GM19025 (cell line): Measurements from ENCODE around the gene PIEZO1.

Experiments
- ATAC-seq: cut with Tn5 transposase; IDR thresholded peaks from one replicate; pipeline ENCODE4 v1.9.1; 2021; ENCODE audit warnings: mild to moderate bottlenecking, low read depth, moderate library complexity; ENCODE audit not compliant: unreplicated experiment

The PIEZO1 gene

DNA sequence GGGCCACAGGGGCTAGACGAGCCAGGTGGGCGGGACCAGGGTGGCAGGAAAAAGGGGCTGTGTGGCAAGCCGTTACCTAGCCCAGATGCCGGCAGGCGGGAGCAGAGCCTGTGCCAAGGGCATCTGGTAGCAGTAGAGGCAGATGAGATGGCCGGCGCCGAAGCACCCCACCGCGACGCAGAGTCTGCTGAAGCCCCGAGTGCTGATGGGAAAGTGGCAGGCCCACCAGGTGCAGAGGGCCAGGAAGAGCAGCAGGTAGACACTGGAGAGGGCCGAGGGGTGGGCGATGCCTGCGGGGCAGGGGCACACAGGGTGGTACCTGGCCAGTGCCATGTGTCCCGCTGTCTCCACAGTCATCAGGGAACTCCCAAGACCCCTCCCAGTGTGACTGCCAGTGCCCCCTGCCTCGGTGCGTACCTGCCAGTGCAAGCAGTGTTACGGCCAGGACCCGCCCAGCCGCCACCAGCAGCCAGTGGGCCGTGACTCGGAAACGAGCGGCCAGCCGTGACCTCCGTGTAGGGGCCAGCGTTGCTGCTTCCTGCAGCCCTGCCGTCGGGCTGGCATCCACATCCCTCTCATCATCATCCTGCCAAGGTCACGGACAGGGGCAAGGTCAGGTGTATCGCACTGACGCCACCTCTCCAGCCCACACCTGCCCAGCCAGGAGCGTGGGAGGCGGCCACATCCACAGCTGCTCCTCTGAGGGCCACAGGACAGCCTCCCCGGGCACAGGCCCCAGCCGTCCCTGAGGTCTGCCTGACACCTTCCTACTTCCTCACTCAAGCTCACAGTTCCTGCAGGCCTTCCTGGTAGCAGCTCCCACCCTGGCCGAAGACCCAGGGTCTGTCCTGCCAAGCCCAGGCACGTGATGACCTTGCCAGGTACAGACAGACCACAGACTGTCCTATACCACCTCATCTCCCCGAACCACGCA is 46.6 kb downstream of the PIEZO1 start:
- no peak for ATAC-seq

DNA sequence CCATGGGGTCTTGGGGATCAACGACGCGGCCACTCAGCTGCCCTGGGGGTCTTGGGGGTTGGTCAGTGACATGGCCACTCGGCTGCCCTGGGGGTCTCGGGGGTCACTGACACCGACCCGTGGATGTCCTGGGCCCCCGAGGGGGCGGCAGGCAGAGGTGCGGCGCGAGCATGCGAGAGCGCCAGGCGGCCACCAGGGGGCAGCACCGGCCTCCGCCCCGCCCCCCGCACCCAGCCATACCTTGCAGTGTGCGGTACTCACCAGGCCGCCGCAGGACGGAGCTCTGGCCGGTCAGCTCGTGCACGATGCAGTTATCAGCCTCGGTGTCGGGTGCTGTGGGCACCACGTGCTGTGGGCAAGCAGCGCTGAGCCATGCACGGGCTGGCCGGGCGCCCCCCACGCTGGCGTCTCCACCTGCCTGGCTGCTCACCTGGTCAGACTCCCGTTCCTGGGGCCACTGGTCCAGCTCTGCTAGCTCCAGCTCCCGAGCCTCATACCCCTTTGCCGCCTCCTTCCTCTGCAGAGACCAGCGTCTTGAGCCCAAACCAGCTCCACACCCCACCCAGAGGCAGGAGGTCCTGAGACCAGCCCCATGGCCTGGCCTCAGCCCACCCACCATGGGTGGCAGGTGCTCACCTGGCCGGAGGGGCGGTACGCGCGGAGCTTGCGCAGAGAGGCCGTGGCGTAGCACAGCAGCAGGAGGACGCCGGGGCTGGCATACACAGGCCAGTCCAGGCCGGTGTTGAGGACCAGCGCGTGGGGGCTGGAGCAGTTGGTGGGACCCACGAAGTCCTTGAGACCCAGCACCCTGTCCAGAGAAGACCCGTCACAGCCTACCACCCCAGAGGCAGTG is 47.5 kb downstream of the PIEZO1 start:
- peak; percentile 66 for ATAC-seq

DNA sequence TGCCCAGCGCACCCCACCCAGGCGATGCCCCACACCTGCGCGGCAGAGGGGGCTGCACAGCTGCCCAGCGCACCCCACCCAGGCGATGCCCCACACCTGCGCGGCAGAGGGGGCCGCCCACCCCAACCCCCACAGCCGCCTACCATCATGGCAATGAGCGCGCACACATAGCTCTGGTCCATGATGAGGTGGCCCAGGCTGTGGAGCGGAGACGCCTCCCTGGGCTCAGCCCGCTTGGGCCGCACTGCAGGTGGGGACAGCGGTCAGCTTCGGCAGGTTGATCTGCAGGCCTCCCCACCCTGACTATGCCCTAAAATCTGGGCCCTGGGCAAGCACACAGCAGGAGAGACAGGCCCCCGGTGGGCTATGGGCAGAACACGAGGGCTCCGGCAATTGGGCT is 48.5 kb downstream of the PIEZO1 start:
- no peak for ATAC-seq

DNA sequence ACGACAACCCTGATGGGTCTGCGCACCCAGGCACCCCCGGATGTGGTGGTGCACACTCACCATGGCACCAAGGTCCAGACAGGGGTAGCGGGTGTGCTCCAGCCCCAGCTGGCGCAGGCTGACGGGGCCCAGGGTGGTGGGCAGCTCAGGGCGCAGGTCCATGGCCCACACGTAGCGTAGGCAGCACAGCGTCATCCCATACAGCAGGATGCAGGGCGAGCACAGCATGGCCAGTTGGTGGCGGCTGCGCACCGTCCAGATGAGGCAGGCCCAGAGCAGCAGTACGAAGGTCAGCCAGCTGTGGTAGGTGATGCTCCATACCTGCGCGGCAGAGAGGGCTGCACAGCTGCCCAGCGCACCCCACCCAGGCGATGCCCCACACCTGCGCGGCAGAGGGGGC is 48.9 kb downstream of the PIEZO1 start:
- ATAC-seq: no peak

DNA sequence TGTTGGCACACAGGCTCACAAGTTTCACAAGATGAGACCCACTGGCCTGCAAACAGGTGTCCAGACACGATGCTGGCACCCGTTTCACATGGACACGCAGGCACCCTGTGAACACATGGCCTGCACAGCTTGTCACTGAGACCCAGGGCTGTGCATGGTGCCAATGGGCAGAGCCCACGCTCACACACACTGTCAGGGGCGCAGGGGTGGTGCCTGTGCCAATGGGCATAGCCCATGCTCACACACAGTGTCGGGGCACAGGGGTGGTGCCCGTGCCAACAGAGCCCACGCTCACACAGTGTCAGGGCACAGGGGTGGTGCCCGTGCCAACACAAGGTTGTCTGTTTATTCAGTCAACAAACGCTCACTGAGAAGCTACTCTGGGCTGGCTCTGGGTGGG is 49.4 kb downstream of the PIEZO1 start:
- no peak for ATAC-seq

DNA sequence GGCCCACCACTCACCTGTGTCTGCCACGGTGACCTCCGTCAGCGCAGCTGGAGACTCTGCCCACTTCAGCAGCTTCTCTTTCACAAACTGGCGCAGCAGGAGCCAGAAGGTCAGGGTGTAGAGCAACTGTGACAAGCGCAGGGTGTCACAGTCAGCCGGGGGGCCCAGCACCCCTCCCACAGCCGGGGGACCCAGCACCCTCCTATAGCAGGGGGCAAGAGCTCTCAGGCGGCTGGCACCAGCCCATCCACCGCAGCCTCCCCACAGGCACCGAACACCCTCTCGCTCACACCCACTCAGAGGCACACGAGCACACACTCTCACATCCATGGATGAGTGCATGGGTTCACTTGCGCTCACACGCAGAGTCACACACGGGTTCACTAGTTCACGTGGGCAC is 49.9 kb downstream of the PIEZO1 start:
- ATAC-seq: no peak

DNA sequence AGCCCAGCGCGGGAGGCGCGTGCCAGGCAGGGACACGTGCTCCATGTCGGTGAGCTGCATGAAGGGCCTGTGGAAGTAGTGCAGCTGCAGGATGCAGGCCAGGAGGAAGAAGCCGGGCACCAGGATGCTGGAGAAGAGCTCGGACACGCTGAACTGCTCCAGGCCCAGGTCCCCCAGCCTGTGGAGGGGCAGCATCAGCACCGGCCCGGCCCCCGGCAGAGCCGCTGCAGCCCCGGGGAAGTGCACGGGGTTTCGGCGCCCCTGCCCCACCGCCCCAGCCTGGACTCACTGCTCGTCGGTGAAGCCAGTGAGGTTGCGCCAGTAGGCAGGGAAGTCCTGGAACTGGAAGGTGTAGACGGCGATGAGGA is 50.7 kb downstream of the PIEZO1 start:
- ATAC-seq: no peak

DNA sequence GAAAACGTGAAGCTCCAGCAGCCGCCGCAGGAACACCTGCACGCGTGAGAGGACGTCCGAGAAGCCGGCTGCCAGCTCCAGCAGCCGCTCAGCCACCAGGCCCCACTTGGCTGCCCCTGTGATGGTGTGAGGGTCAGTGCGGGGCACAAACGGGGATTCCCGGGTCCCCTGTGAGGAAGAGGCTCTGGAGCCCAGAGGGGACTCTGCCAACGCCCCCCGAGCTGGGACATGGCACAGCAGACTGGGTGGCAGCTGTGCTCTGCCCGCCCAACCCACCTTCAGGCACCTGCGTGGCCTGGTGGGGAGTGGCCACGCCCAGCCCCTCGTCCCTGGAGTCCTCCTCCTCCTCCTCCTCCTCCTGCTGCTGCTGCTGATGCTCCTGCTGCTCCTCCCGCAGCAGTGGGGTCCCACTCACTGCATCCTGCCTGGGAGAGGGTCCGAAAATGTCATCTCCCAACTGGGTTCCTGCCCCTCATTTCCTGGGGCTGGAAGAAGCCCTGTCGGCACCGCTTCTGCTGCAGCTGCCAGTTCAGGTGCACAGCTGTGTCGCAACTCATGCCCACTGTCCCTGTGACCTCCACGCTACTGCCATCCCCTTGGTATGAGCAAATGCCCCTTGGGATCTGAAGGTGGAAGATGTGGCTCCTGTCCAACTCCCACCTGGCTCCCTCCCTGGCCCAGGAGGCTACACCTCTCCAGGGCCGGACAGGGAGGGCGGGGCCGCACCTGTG is 51.2 kb downstream of the PIEZO1 start:
- ATAC-seq: no peak

DNA sequence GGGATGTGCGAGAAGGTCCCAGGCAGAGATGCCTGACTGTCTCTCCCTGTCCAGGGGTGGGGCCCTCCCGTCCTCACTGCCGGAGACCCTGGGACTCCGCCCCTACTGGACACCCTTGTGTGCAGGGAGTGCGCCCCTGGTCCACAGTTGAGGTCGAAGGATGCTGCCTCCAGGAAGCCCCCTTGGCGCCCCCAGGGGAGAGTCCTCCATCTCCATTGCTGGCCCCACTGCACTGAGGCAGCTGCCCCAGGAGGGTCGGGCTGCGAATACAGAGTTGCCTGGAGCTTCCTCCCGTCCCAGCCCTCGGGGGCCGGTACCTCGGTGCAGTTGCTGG is 52.1 kb downstream of the PIEZO1 start:
- ATAC-seq: no peak

DNA sequence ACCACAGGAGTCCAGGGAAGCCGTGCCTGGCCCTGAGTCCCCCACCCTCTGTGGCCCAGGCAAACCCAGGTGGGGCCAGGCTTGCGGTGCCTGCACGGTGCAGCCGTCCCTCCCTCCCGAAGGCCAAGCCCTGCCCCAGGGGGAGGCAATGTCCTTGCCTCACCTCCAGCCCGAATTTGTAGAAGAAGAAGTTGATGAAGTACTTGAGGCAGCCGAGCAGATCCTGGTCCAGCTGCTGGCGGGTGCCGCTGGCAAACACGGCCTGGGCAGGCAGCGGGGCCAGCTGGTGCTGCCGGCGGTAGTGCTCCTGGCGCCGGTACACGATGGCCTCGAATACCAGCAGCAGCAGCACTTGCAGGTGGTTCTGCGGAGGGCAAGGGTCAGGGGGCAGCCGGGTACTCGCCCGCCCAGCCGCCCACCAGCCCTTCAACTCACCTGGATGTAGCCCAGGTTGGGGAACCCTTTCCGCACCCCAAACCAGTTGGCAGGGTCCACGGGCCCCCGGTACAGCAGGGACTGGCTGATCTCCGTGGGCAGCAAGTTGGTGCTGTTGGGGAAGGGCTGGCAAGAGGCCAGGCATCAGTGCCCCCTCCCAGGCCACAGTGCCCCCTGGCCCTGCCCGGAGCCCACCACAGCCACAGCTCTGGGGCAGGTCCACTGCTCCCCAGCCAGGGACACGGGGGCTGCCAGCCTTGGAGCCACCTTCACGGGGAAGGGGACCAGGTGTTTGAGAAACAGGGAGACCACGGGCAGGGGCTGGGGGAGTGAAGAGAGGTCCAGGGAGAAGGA is 52.7 kb downstream of the PIEZO1 start:
- ATAC-seq: no peak

DNA sequence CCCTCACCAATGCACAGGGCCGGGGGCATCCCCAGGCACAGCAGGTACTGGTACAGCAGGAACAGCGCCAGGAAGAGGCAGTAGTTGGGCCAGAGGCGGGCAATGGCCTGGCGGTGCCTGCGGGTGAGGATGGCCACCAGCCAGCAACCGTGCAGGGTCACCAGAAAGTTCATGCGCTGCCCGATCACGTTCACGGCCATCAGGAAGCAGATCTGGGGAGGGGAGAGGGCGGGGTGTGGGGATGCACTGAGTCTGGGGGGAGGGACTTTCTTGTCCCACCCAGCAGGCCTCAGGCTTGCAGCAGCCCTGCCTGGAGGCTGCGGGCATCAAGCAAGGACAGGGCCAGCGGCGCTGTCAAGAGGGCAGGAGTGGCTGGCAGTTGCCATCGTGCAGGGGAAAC is 53.3 kb downstream of the PIEZO1 start:
- ATAC-seq: no peak

DNA sequence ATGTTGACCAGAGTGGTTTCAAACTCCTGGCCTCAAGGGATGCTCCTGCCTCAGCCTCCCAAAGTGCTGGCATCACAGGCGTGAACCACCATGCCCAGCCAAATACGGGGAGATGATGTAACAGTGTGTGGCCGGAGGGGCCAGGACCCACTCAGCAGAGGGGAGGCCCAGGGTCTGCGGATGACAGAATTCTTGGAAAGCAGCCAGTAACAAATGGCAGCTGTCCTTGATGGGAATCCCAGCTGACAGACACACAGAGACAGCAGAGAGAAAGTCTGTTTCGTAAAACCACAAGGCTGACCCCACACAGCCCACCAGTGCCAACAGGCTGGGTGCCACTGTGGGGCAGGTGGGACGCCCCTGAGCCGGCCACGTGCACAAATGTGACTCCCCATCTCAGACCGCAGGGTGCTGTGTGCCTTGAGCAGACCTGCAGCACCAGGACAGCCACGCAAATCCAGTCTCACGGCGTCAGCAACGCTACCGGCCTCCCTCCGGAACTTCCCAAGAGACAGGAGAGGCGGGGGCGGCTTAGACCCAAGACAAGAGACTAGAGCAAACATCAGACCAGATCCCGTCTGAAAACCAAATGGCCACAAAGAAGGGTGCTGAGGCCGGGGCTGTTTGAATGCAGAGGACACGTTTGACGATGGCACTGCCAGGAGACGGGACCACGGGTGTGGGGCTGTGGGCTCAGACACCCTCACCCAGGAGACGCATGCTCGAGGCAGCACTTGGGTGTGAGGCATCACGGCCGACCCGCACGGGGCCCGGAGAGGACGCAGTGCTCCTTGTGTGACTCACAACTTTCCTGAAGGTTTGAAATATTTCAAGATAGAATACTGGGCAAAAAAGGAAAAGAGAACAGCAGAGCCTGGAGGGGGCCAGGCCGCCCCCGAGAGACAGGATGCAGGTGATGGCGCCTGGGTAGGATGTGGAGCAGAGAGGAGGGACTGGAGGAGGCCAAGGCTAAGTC is 54.1 kb downstream of the PIEZO1 start:
- no peak for ATAC-seq

DNA sequence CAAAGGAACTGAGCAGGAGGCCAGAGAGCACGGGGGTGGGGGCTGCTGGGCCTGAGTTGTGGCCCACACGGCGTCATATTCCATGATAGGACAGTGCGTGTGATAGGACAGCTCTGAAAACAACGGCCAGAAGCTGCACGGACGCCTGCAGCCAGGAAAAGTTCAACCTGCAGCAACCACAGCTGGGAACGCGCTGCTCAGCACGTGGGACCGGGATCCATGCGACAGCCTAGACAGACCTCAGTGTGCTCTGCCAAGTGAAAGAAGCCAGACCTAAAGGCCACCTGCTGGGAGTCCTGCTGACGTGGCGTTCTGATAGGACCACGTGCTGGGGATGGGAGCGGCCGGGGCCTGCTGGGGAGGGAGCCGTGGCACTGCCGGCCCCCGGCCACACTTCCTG is 57.1 kb downstream of the PIEZO1 start:
- ATAC-seq: no peak

DNA sequence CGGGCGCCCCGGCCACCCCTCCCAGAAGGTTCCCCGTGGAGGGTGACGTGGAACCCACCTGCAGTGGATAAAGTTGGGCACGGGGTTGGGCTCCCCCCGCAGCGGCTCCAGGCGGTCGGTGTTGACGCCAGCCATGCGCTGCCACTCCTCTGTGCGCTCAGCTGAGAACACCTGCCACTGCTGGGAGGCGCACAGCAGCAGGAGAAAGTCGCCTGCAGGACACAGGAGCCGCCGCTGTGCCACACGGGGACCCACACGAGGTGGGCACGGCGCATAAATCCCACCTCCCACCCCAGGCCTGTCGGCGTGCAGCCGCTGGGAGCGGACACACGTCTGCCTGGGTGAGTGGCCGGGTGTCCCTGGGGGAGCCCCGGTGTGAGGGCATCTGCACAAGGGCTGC is 58.0 kb downstream of the PIEZO1 start:
- no peak for ATAC-seq

DNA sequence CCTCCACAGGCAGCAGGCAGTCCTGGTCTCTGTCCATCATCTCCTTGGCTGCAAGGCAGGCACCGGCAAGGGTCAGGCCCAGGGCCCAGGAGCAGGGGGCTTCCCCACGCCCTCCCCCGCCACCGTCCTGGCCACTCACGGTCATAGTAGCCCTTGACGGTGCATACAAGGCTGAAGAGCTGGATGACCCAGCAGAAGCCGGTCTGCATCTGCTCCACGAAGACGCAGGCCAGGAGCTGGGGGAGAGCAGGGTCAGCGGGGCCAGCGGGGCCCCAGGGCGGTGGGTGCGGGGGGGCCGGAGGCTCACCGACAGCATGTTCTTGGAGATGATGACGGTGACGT is 58.6 kb downstream of the PIEZO1 start:
- no peak for ATAC-seq

DNA sequence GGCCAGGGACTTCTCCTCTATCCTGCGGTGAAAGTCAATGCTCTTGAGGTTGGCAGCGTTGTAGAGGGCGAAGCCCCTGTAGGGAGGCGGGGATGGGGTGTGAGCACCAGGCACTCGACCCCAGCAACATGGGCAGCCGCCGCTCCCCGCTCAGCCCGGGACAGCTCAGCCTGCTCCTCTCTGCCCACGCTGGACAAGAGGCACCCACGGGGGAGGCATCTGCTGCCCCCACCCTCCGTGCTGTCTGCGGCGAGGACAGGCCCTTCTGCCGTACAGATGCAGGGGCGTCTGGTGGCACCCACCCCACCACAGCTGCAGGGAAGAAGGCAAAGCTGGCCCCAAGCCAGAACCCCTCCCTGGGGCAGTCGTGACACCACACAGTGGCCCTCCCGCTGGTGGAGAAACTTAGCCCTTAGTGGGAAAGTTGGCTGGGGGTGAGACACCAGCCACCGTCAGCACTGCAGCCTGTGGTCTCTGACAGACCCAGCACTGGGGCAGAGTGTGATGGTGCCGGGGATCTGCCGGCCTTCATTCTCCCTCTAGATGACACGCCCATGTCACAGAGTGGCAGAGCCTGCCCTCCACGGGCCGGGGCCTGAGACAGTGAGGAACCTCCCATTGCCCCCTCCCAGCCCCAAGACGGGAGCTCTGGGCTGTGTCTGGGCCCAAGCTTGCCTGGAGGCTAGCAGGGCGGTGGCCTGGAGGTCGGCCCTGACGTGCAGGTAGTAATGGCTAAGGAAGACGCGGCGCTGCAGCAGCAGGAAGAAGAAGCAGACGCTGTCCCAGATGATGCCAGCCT is 59.2 kb downstream of the PIEZO1 start:
- no peak for ATAC-seq

DNA sequence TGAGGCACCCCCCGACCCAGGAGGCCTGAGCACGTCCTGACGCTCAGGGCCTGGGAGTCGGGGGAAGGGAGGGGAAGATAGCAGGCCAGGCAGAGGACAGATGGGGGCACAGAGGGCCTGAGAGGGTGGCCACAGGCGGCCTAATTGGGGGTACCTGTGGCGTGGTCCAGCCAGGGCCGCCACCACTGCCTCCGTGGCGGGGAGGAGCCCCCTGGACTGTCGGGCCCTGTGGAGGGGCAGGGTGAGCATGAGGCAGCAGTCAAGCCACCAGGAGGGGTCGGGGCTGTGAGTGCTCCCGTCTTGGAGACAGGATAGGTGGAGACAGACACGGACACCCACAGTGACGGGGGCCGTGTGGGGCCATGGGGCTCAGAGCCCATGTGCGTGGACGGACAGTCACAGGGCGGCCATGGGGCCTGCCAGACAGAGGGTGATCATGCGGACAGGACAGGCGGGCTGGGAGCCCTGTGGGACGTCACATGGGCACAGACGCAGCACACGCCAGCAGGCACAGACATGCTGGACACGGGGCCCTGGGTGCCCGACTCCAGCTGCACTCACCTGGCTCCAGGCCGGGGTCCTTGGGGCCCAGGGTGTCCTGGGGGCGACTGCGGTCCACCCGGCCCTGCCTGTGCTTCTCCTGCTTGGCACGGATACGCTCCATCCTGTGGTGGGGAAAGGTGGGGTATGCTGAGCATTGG is 60.0 kb downstream of the PIEZO1 start:
- ATAC-seq: no peak

DNA sequence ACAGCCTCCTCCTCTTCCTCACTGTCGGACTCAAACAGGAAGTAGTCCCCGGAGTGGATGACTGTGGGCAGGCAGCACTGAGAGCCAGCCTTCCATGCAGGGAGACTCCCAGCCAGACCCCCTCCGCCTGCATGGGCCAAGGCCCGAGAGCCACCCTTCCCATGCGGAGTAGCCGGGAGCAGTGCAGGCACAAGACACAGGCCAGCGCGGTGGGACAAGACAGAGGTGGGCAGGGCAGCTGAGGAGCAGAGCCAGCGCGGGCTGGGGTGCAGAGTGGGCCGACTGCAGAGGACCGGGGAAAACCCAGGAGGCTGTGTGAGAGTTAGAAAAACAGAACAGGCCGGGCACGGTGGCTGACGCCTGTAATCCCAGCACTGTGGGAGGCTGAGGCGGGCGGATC is 61.1 kb downstream of the PIEZO1 start:
- ATAC-seq: no peak
